HepG2 (cell line): ENCODE results near the gene CES5A.

Source experiments
- CBX2 ChIP-seq, 2 experiments: fragments of 200-600 bp in 1 of 2; sonication (generic); formaldehyde crosslinking in 1 of 2; IDR thresholded peaks; 2 replicates each; pipeline versions ENCODE4 v1.7.0 to v1.8.1; 2018 to 2022; ENCODE audit warnings: low read depth in 2 of 2, low read length in 1 of 2, mild to moderate bottlenecking in 1 of 2, missing genetic modification reagents in 1 of 2
- CEBPG ChIP-seq: IDR thresholded peaks from 2 replicates; pipeline ENCODE4 v1.6.1; 2016
- NR2F2 ChIP-seq: IDR thresholded peaks from 2 replicates; pipeline ENCODE4 v1.6.1; 2012; ENCODE audit warnings: low read depth, inconsistent platforms, borderline replicate concordance
- SOX13 ChIP-seq, 3 experiments: fragments of 450-650 bp in 1 of 3; sonication (generic) in 1 of 3; formaldehyde crosslinking in 1 of 3; IDR thresholded peaks in 2 of 3; conservative IDR thresholded peaks in 1 of 3; 2 replicates each; pipeline versions ENCODE4 v1.5.0 to v1.6.1; 2016 to 2020; ENCODE audit warnings: antibody characterized with exemption in 1 of 3, mild to moderate bottlenecking in 1 of 3, missing compliant biosample characterization in 1 of 3, missing genetic modification reagents in 1 of 3, moderate library complexity in 1 of 3
- ZNF557 ChIP-seq: sonication (generic); formaldehyde crosslinking; IDR thresholded peaks from 2 replicates; pipeline ENCODE4 v1.4.0; 2020; ENCODE audit warnings: missing genetic modification reagents
- ZNF747 ChIP-seq: sonication (generic); formaldehyde crosslinking; IDR thresholded peaks from 2 replicates; pipeline ENCODE4 v1.8.1; 2023; ENCODE audit warnings: missing genetic modification reagents, mild to moderate bottlenecking, borderline replicate concordance
- TF ChIP-seq, protein P1 (sequence below): sonication (generic); formaldehyde crosslinking; IDR thresholded peaks from 2 replicates; pipeline ENCODE4 v1.5.0; 2020; ENCODE audit warnings: mild to moderate bottlenecking, missing genetic modification reagents, moderate library complexity
- TF ChIP-seq, protein P2 (sequence below): sonication (generic); formaldehyde crosslinking; conservative IDR thresholded peaks from 2 replicates; pipeline ENCODE4 v1.4.0; 2020; ENCODE audit warnings: missing genetic modification reagents
- TF ChIP-seq, protein P3 (sequence below), 2 experiments: sonication (generic) in 1 of 2; formaldehyde crosslinking in 1 of 2; IDR thresholded peaks; 2 replicates each; pipeline versions ENCODE4 v1.5.1 to v1.6.1; 2011 to 2020; ENCODE audit warnings: borderline replicate concordance in 1 of 2, low read depth in 1 of 2, low read length in 1 of 2, mild to moderate bottlenecking in 1 of 2, missing genetic modification reagents in 1 of 2, moderate library complexity in 1 of 2
- TF ChIP-seq, protein P4 (sequence below): sonication (generic); formaldehyde crosslinking; IDR thresholded peaks from 2 replicates; pipeline ENCODE4 v1.4.0; 2020; ENCODE audit warnings: missing genetic modification reagents

DNA sequence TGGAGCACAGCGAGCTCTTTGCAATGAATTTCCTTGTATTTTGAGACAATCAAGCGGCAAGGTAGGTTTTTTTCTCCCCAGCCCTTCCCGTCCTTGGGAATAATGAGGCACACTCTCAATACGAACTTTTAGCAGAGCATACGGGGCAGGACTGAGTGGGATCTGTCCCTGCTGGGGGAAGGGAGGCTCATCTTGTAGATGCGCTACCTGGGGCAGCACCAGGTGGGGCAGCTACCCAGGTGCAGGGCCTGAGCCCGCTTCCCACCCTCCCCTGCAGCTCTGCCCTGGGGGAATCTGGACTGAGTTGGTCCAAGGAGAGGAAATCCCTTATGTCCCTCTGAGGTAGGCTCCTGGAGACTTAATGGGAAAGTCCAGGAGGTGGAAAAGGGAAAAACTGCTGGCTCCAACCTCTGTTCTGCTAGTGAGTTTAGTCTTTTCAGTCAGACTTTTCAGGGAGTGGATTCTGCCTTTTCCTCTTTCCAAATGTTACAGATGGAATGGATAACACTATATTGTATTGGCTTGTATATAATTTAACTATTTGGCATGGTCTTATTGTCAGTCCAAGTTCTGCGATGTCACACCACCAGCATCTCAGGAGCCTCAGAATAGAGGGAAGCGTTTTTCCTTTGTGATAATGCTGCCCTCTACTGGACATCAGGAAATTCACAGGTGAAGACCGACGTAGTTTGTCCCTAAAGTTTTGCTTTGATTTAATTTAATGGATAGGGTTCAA is 32.6 kb downstream of the CES5A start:
- TF ChIP-seq, protein P1, sequence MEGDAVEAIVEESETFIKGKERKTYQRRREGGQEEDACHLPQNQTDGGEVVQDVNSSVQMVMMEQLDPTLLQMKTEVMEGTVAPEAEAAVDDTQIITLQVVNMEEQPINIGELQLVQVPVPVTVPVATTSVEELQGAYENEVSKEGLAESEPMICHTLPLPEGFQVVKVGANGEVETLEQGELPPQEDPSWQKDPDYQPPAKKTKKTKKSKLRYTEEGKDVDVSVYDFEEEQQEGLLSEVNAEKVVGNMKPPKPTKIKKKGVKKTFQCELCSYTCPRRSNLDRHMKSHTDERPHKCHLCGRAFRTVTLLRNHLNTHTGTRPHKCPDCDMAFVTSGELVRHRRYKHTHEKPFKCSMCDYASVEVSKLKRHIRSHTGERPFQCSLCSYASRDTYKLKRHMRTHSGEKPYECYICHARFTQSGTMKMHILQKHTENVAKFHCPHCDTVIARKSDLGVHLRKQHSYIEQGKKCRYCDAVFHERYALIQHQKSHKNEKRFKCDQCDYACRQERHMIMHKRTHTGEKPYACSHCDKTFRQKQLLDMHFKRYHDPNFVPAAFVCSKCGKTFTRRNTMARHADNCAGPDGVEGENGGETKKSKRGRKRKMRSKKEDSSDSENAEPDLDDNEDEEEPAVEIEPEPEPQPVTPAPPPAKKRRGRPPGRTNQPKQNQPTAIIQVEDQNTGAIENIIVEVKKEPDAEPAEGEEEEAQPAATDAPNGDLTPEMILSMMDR (CRISPR knock-in tag) = peak; percentile 85
- TF ChIP-seq SOX13 (IDR thresholded peaks at IDR 0.05) (no peak), SOX13 (CRISPR knock-in tag; conservative IDR thresholded peaks at IDR 0.05 in 1 of 2, IDR thresholded peaks at IDR 0.05 in 1 of 2) (no peak), CBX2 (IDR thresholded peaks at IDR 0.05; ENCODE audit: low read depth, low read length) (no peak), CBX2 (CRISPR knock-in tag; IDR thresholded peaks at IDR 0.05; ENCODE audit: low read depth) (no peak), ZNF557 (CRISPR knock-in tag) (no peak), CEBPG (CRISPR knock-in tag) (no peak), ZNF747 (CRISPR knock-in tag) (no peak), NR2F2 (no peak)
- TF ChIP-seq, protein P2, sequence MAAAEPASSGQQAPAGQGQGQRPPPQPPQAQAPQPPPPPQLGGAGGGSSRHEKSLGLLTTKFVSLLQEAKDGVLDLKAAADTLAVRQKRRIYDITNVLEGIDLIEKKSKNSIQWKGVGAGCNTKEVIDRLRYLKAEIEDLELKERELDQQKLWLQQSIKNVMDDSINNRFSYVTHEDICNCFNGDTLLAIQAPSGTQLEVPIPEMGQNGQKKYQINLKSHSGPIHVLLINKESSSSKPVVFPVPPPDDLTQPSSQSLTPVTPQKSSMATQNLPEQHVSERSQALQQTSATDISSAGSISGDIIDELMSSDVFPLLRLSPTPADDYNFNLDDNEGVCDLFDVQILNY = no peak
- TF ChIP-seq, protein P3, sequence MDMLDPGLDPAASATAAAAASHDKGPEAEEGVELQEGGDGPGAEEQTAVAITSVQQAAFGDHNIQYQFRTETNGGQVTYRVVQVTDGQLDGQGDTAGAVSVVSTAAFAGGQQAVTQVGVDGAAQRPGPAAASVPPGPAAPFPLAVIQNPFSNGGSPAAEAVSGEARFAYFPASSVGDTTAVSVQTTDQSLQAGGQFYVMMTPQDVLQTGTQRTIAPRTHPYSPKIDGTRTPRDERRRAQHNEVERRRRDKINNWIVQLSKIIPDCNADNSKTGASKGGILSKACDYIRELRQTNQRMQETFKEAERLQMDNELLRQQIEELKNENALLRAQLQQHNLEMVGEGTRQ (IDR thresholded peaks at IDR 0.05; ENCODE audit: low read depth, low read length) = no peak
- TF ChIP-seq, protein P3 (CRISPR knock-in tag; IDR thresholded peaks at IDR 0.05; ENCODE audit: borderline replicate concordance) = no peak
- TF ChIP-seq, protein P4, sequence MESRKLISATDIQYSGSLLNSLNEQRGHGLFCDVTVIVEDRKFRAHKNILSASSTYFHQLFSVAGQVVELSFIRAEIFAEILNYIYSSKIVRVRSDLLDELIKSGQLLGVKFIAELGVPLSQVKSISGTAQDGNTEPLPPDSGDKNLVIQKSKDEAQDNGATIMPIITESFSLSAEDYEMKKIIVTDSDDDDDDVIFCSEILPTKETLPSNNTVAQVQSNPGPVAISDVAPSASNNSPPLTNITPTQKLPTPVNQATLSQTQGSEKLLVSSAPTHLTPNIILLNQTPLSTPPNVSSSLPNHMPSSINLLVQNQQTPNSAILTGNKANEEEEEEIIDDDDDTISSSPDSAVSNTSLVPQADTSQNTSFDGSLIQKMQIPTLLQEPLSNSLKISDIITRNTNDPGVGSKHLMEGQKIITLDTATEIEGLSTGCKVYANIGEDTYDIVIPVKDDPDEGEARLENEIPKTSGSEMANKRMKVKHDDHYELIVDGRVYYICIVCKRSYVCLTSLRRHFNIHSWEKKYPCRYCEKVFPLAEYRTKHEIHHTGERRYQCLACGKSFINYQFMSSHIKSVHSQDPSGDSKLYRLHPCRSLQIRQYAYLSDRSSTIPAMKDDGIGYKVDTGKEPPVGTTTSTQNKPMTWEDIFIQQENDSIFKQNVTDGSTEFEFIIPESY (CRISPR knock-in tag) = no peak
